HL-60/S4 treated with retinoic acid at 250 ng/mL for 4 days and 3 days (cell line): ENCODE results near the gene CTAG1A.
"Not testable (repeated sequence)": the region's sequence is repeated elsewhere in the genome, so short reads cannot be mapped to it uniquely, and the experiment has no call there.

Experiments
- in situ Hi-C: fragments of 300-500 bp; cut with MboI; formaldehyde crosslinking; loops from 2 replicates; pipeline ENCODE4 v1.7.0; 2022; ENCODE audit warnings: low sequenced_read_pairs

CTAG1A gene

GRCh38 chrX:154584585-154585183, at the start of gene CTAG1A:
TSS of gene CTAG1A (plus strand) at chrX:154585133. CDS start at chrX:154585207, 74 bp downstream.
- in situ Hi-C loops = not testable (repeated sequence)

GRCh38 chrX:154535892-154536291, 49.0 kb upstream of the CTAG1A start:
- in situ Hi-C loops = no loop called here

- in situ Hi-C loops = no loop called here
Observed at GRCh38 chrX:154539077-154539476, 45.9 kb upstream of the CTAG1A start.

GRCh38 chrX:154540365-154540764, 44.6 kb upstream of the CTAG1A start:
- in situ Hi-C loops = not testable (repeated sequence)

- in situ Hi-C loops = no loop called here
Observed at GRCh38 chrX:154540897-154541535, 43.9 kb upstream of the CTAG1A start.

GRCh38 chrX:154541589-154541895, 43.4 kb upstream of the CTAG1A start:
- in situ Hi-C loops = no loop called here

- in situ Hi-C loops = no loop called here
Observed at GRCh38 chrX:154541896-154542722, 42.8 kb upstream of the CTAG1A start.

- in situ Hi-C loops = no loop called here
Observed at GRCh38 chrX:154542723-154543424, 42.1 kb upstream of the CTAG1A start.

- in situ Hi-C loops = no loop called here
Observed at GRCh38 chrX:154545673-154546274, 39.2 kb upstream of the CTAG1A start.

GRCh38 chrX:154546354-154547244, 38.3 kb upstream of the CTAG1A start, which contains the start of gene G6PD:
TSS of gene G6PD (minus strand) at chrX:154546846. CDS start at chrX:154546155, 691 bp downstream.
- in situ Hi-C loops = no loop called here

- in situ Hi-C loops = no loop called here
Observed at GRCh38 chrX:154547245-154548027, 37.5 kb upstream of the CTAG1A start, which contains the start of gene IKBKG. TSS of gene IKBKG (plus strand) at chrX:154547620. CDS start at chrX:154552003, 4,383 bp downstream.

GRCh38 chrX:154548028-154548316, 37.0 kb upstream of the CTAG1A start:
- in situ Hi-C loops = no loop called here

- in situ Hi-C loops = no loop called here
Observed at GRCh38 chrX:154549766-154550165, 35.2 kb upstream of the CTAG1A start.

GRCh38 chrX:154552112-154552806, 32.7 kb upstream of the CTAG1A start:
- in situ Hi-C loops = not testable (repeated sequence)

GRCh38 chrX:154558060-154558690, 26.8 kb upstream of the CTAG1A start:
- in situ Hi-C loops = not testable (repeated sequence)

- in situ Hi-C loops = not testable (repeated sequence)
Observed at GRCh38 chrX:154558896-154559295, 26.0 kb upstream of the CTAG1A start.

GRCh38 chrX:154560326-154560725, 24.6 kb upstream of the CTAG1A start:
- in situ Hi-C loops = not testable (repeated sequence)

- in situ Hi-C loops = not testable (repeated sequence)
Observed at GRCh38 chrX:154562295-154562694, 22.6 kb upstream of the CTAG1A start.
